Heart left ventricle (tissue), 13 donors: ENCODE data around the gene SIRT6.

Experiments
- POLR2A ChIP-seq, 2 donors: fragments of 450-650 bp; IDR thresholded peaks; one replicate each; pipeline ENCODE4 v1.6.1; 2017; ENCODE audit warnings: antibody characterized with exemption in 2 of 2, mild to moderate bottlenecking in 2 of 2, moderate library complexity in 2 of 2
- TF ChIP-seq, protein P1 (sequence below), 12 donors: fragments of 200-600 bp; sonication (generic) in 4 of 12; IDR thresholded peaks; one replicate each; pipeline versions ENCODE4 v1.5.0 to v1.8.0; 2018 to 2022; ENCODE audit warnings: antibody characterized with exemption in 12 of 12, mild to moderate bottlenecking in 5 of 12
- donor health status: ischemic (EF 13 %, LVEDD 7.1; RV severe dilation, severe dysfunction).
- donor health status: DM: no; HTN: yes; CAD: no.
- donor health status: DM: no; HTN: no; CAD: no.
- donor health status: ischemic (EF 25% LVEDD 6.9; RV normal size, moderate dysfunction).
- donor health status: ischemic (EF 25% LVEDD 5.7; RV mildly dilated, moderate dysfunction).
- donor health status: ischemic (EF 35%, LVEDD 5.7; RV mildly dilated, moderate dysfunction).
- donor health status: nonischemic (EF 11% LVEDD 7.7; RV severe dilation, severe dysfunction).
- donor health status: DM: yes; HTN: yes; CAD: no.
- donor health status: PGD.
- donor health status: ischemic (EF 29% LVEDD 5.4; RV normal size, mild dysfunction).
- donor health status: nonischemic (EF 23%, LVEDD 6.1; RV moderate dilation, normal function).

DNA sequence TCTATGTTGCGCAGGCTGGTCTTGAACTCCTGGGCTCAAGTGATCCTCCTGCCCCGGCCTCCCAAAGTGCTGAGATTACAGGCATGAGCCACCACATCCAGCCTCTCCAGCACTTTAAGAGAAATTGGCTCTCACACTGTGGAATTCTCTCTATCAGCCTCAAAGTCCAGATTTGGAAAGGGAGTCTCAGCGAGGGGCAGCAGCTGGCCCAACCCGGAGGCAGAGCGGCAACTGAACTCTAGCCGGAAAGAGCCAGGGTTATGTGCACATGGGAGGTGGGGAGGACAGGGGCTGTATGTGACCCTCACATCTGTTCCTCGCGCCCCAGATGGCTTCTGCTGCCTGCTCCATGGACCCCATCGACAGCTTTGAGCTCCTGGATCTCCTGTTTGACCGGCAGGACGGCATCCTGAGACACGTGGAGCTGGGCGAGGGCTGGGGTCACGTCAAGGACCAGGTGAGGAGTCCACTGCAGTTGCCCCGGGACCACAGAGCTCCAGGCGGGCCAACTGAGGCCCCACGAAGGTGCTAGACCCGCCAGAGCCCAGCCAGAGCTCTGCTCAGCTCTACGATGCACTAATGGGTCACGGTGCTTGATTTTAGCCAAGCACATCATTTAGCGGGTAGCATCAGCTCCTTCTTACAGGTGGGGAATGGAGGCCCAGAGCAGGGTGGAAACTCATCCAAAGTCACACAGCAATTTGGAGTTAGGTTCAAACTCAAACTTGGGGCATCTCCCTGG, 27.6 kb downstream of the SIRT6 start:
- TF ChIP-seq, protein P1, sequence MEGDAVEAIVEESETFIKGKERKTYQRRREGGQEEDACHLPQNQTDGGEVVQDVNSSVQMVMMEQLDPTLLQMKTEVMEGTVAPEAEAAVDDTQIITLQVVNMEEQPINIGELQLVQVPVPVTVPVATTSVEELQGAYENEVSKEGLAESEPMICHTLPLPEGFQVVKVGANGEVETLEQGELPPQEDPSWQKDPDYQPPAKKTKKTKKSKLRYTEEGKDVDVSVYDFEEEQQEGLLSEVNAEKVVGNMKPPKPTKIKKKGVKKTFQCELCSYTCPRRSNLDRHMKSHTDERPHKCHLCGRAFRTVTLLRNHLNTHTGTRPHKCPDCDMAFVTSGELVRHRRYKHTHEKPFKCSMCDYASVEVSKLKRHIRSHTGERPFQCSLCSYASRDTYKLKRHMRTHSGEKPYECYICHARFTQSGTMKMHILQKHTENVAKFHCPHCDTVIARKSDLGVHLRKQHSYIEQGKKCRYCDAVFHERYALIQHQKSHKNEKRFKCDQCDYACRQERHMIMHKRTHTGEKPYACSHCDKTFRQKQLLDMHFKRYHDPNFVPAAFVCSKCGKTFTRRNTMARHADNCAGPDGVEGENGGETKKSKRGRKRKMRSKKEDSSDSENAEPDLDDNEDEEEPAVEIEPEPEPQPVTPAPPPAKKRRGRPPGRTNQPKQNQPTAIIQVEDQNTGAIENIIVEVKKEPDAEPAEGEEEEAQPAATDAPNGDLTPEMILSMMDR (IDR thresholded peaks at IDR 0.05) = no peak
- no peak for TF ChIP-seq POLR2A (IDR thresholded peaks at IDR 0.05)
